K562 (cell line): ENCODE measurements around the gene FOXJ2.

ENCODE experiments used
- KDM4B ChIP-seq, 2 experiments: fragments of 450-650 bp in 1 of 2; sonication (generic) in 1 of 2; IDR thresholded peaks; 2 replicates each; pipeline ENCODE4 v1.6.1; 2016 to 2017; ENCODE audit warnings: borderline replicate concordance in 2 of 2, antibody characterized with exemption in 1 of 2, low read depth in 1 of 2, mild to moderate bottlenecking in 1 of 2
- KLF10 ChIP-seq: fragments of 250-450 bp; sonication (Bioruptor Pico); IDR thresholded peaks from 2 replicates; pipeline ENCODE4 v1.6.1; 2021; ENCODE audit warnings: matching md5 sums
- NRF1 ChIP-seq, 2 experiments: fragments of 450-650 bp; IDR thresholded peaks in 1 of 2; conservative IDR thresholded peaks in 1 of 2; 2 replicates each; pipeline ENCODE4 v1.6.1; 2014; ENCODE audit warnings: mild to moderate bottlenecking in 2 of 2
- POLR2AphosphoS5 ChIP-seq: IDR thresholded peaks from 2 replicates; pipeline ENCODE4 v1.6.1; 2011; ENCODE audit warnings: mild to moderate bottlenecking, low read depth, low read length, moderate library complexity; ENCODE audit not compliant: control insufficient read depth, insufficient read depth
- ZFP30 ChIP-seq: fragments of 250-450 bp; sonication (Bioruptor Pico); IDR thresholded peaks from 2 replicates; pipeline ENCODE4 v1.8.0; 2022; ENCODE audit warnings: moderate library complexity, mild to moderate bottlenecking, inconsistent platforms, borderline replicate concordance
- TF ChIP-seq, protein P1 (sequence below): sonication (generic); formaldehyde crosslinking; IDR thresholded peaks from 2 replicates; pipeline ENCODE4 v1.4.0; 2020; ENCODE audit warnings: mild to moderate bottlenecking, missing genetic modification reagents
- TF ChIP-seq, protein P2 (sequence below), 3 experiments: IDR thresholded peaks in 2 of 3; conservative IDR thresholded peaks in 1 of 3; 2 replicates each; pipeline ENCODE4 v1.5.1; 2011 to 2012; ENCODE audit warnings: low read length in 3 of 3, mild to moderate bottlenecking in 3 of 3, control low read depth in 2 of 3, improper control_type of control experiment in 1 of 3, inconsistent platforms in 1 of 3, low read depth in 1 of 3, mixed read lengths in 1 of 3, moderate library complexity in 1 of 3; ENCODE audit not compliant: insufficient read depth in 2 of 3

DNA sequence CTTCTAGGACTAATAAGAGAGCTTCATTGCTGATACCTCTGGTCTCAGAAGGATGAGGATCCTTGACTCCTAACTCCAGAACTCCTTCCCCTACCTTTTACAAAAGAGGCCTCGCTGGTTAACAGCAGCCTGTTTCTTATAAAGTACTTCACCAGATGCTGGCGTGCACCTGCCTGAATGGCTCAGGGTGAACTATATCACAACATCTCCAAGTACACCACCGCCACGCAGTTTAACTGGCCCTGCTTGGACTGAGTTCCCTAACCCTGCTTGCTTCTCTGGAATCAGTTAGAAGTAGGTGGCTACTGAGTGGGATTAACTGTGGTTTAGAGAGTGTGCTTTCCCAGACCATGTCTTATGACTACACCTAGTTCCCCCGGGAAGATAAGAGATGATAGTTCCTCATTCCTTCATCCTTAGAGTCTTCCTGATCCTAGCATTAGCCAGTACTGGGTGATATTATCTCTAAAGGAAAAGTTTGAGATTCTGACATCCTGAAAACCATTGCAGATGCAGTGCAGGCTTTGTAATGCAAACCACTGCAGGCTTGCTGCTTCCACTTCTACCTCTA lies 3.0 kb downstream of the FOXJ2 start:
- no peak for TF ChIP-seq POLR2AphosphoS5
- TF ChIP-seq KDM4B (IDR thresholded peaks at IDR 0.05; ENCODE audit: borderline replicate concordance in 2 of 2, low read depth in 1 of 2) = no peak
- TF ChIP-seq KLF10 (CRISPR knock-in tag) = no peak
- TF ChIP-seq, protein P1, sequence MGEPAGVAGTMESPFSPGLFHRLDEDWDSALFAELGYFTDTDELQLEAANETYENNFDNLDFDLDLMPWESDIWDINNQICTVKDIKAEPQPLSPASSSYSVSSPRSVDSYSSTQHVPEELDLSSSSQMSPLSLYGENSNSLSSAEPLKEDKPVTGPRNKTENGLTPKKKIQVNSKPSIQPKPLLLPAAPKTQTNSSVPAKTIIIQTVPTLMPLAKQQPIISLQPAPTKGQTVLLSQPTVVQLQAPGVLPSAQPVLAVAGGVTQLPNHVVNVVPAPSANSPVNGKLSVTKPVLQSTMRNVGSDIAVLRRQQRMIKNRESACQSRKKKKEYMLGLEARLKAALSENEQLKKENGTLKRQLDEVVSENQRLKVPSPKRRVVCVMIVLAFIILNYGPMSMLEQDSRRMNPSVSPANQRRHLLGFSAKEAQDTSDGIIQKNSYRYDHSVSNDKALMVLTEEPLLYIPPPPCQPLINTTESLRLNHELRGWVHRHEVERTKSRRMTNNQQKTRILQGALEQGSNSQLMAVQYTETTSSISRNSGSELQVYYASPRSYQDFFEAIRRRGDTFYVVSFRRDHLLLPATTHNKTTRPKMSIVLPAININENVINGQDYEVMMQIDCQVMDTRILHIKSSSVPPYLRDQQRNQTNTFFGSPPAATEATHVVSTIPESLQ (CRISPR knock-in tag) = no peak
- no peak for TF ChIP-seq NRF1 (conservative IDR thresholded peaks at IDR 0.05 in 1 of 2, IDR thresholded peaks at IDR 0.05 in 1 of 2)
- TF ChIP-seq ZFP30 (CRISPR knock-in tag) = no peak
- TF ChIP-seq, protein P2, sequence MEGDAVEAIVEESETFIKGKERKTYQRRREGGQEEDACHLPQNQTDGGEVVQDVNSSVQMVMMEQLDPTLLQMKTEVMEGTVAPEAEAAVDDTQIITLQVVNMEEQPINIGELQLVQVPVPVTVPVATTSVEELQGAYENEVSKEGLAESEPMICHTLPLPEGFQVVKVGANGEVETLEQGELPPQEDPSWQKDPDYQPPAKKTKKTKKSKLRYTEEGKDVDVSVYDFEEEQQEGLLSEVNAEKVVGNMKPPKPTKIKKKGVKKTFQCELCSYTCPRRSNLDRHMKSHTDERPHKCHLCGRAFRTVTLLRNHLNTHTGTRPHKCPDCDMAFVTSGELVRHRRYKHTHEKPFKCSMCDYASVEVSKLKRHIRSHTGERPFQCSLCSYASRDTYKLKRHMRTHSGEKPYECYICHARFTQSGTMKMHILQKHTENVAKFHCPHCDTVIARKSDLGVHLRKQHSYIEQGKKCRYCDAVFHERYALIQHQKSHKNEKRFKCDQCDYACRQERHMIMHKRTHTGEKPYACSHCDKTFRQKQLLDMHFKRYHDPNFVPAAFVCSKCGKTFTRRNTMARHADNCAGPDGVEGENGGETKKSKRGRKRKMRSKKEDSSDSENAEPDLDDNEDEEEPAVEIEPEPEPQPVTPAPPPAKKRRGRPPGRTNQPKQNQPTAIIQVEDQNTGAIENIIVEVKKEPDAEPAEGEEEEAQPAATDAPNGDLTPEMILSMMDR (IDR thresholded peaks at IDR 0.05 in 2 of 3, conservative IDR thresholded peaks at IDR 0.05 in 1 of 3; ENCODE audit: insufficient read depth in 2 of 3, low read depth in 1 of 3, low read length in 3 of 3) = no peak
